ENCODE results near the gene CCDC71.

- TF ChIP-seq CTCF (IDR thresholded peaks at IDR 0.05) (no peak), ZFX (IDR thresholded peaks at IDR 0.05; ENCODE audit: borderline replicate concordance) (no peak)
These were observed 44.9 kb downstream of the CCDC71 start for GRCh38 chr3:49121132-49121736.

Measured in 22Rv1 (cell line).